H1 (cell line): ENCODE results near the gene GRM8.

ENCODE experiments used
- BRCA1 ChIP-seq: IDR thresholded peaks from 2 replicates; pipeline ENCODE4 v1.6.1; 2012; ENCODE audit warnings: low read depth, low read length, improper control_type of control experiment
- CEBPB ChIP-seq: IDR thresholded peaks from 2 replicates; pipeline ENCODE4 v1.6.1; 2012; ENCODE audit warnings: low read depth, low read length
- CTCF ChIP-seq, 3 experiments: IDR thresholded peaks; 1 replicate in 2 of 3; 2 replicates in 1 of 3; pipeline versions ENCODE4 v1.5.1 to v1.6.1; 2011; ENCODE audit warnings: low read length in 3 of 3, mild to moderate bottlenecking in 3 of 3, inconsistent platforms in 2 of 3, low read depth in 1 of 3, moderate library complexity in 1 of 3; ENCODE audit not compliant: insufficient read depth in 1 of 3; ENCODE audit errors: control extremely low read depth in 1 of 3
- E2F6 ChIP-seq: IDR thresholded peaks from 2 replicates; pipeline ENCODE4 v1.6.1; 2012; ENCODE audit warnings: inconsistent platforms
- EP300 ChIP-seq, 2 experiments: IDR thresholded peaks; 1 replicate in 1 of 2; 2 replicates in 1 of 2; pipeline ENCODE4 v1.6.1; 2011 to 2012; ENCODE audit warnings: low read depth in 2 of 2, low read length in 2 of 2, mild to moderate bottlenecking in 2 of 2, borderline replicate concordance in 1 of 2, inconsistent platforms in 1 of 2, moderate library complexity in 1 of 2
- GTF2F1 ChIP-seq: IDR thresholded peaks from 2 replicates; pipeline ENCODE4 v1.6.1; 2012; ENCODE audit warnings: low read depth, low read length, improper control_type of control experiment, borderline replicate concordance
- HDAC2 ChIP-seq, 2 experiments: fragments of 300-600 bp in 1 of 2; sonication (generic) in 1 of 2; IDR thresholded peaks; 2 replicates each; pipeline ENCODE4 v1.6.1; 2011 to 2012; ENCODE audit warnings: low read depth in 2 of 2, low read length in 2 of 2, mild to moderate bottlenecking in 2 of 2, moderate library complexity in 2 of 2, borderline replicate concordance in 1 of 2, inconsistent platforms in 1 of 2
- HDAC6 ChIP-seq: IDR thresholded peaks from one replicate; pipeline ENCODE4 v1.7.1; 2012; ENCODE audit warnings: low read depth, mild to moderate bottlenecking, inconsistent platforms, low read length, moderate library complexity
- KDM5A ChIP-seq: fragments of 200-600 bp; IDR thresholded peaks from 2 replicates; pipeline ENCODE4 v1.7.1; 2012; ENCODE audit warnings: mild to moderate bottlenecking, low read length, inconsistent platforms, mixed read lengths
- MAX ChIP-seq: IDR thresholded peaks from 2 replicates; pipeline ENCODE4 v1.6.1; 2012; ENCODE audit warnings: inconsistent platforms
- NRF1 ChIP-seq: IDR thresholded peaks from 2 replicates; pipeline ENCODE4 v1.6.1; 2011; ENCODE audit warnings: mild to moderate bottlenecking, low read depth, low read length, improper control_type of control experiment
- POLR2AphosphoS5 ChIP-seq: IDR thresholded peaks from 2 replicates; pipeline ENCODE4 v1.6.1; 2011; ENCODE audit warnings: low read depth, low read length
- RXRA ChIP-seq: IDR thresholded peaks from 2 replicates; pipeline ENCODE4 v1.6.1; 2011; ENCODE audit warnings: low read depth, mild to moderate bottlenecking, low read length, moderate library complexity; ENCODE audit not compliant: insufficient read depth
- SRF ChIP-seq: IDR thresholded peaks from 2 replicates; pipeline ENCODE4 v1.6.1; 2011; ENCODE audit warnings: mild to moderate bottlenecking, low read depth, low read length, moderate library complexity

- TF ChIP-seq HDAC2 (IDR thresholded peaks at IDR 0.05; ENCODE audit: borderline replicate concordance in 1 of 2, low read depth in 2 of 2, low read length in 2 of 2): no peak
- no peak for TF ChIP-seq KDM5A
- TF ChIP-seq BRCA1: no peak
- no peak for TF ChIP-seq SRF
- TF ChIP-seq MAX: no peak
- TF ChIP-seq NRF1: no peak
- TF ChIP-seq CTCF (IDR thresholded peaks at IDR 0.05; ENCODE audit: control extremely low read depth in 1 of 3, insufficient read depth in 1 of 3, low read depth in 1 of 3, low read length in 3 of 3): no peak
- no peak for TF ChIP-seq RXRA
- TF ChIP-seq E2F6: no peak
- no peak for TF ChIP-seq CEBPB
- no peak for TF ChIP-seq HDAC6
- no peak for TF ChIP-seq EP300 (IDR thresholded peaks at IDR 0.05; ENCODE audit: borderline replicate concordance in 1 of 2, low read depth in 2 of 2, low read length in 2 of 2)
- no peak for TF ChIP-seq GTF2F1
- TF ChIP-seq POLR2AphosphoS5: no peak
These were observed 711.3 kb downstream of the GRM8 start for GRCh38 chr7:126541406-126541805.
